ENCODE data around the gene SDHAF3. TPM values are rescaled to one million over a fixed set of nuclear protein-coding genes. Genes with fewer than 3 reads are reported as not detected.
A peak's percentile ranks its signal among the peaks of the same experiment; 100 is the strongest.

The SDHAF3 gene
- total RNA-seq, 2 experiments from 2014 or later, result 3.2 to 5.0 TPM

GRCh38 chr7:97117035-97117371 is 495 bp upstream of the SDHAF3 start:
- Mint-ChIP-seq H3K27ac (peak overlapping the region; percentile 89), H3K4me1 (ENCODE audit: low read depth) (peaks cover 51% of the 10 kb centered on the region), H3K9me3 (no peaks in the 10 kb centered on the region), H3K36me3 (ENCODE audit: low read depth) (peaks cover 13% of the 10 kb centered on the region), H3K4me3 (peak overlapping the region; percentile 97), H3K27me3 (no peaks in the 10 kb centered on the region)
- POLR2A ChIA-PET, result interaction anchor here (0.7 to 2.1 kb wide), 8 partner anchors 9 to 1134 kb away, joined by 3 to 10 read pairs (median 4); partner anchors contain the start of gene ASNS
- H3K4me3 ChIP-seq (ENCODE audit: low read length), result peak overlapping the region; percentile 82
- no peak for TF ChIP-seq CTCF (IDR thresholded peaks at IDR 0.05)
- H3K9me3 ChIP-seq (ENCODE audit: control insufficient read depth in 1 of 2, insufficient read depth in 1 of 2, low read length in 2 of 2), result no peaks in the 10 kb centered on the region
- H3K27me3 ChIP-seq (ENCODE audit: control insufficient read depth in 1 of 2, insufficient read depth in 2 of 2, low read length in 2 of 2), result no peaks in the 10 kb centered on the region
- no peak for ATAC-seq (ENCODE audit: poor library complexity)
- peak overlapping the region; percentile 57 to 71 for H3K27ac ChIP-seq (ENCODE audit: low read depth in 1 of 2, low read length in 2 of 2)
- CTCF ChIA-PET, result no interaction called here
- intact Hi-C loops (cut with DNase I, micrococcal nuclease), result loop anchor here in 1 of 2 experiments (5.0 to 10.0 kb wide), 5 partner anchors 412 to 1760 kb away; partner anchors contain the start of genes BRI3, LMTK2, SEM1 and TECPR1
- H3K36me3 ChIP-seq (ENCODE audit: insufficient read depth, low read length), result no peaks in the 10 kb centered on the region
- DNase-seq, result peak in 1 of 14 experiments; percentile 0
- peaks cover 10% of the 10 kb centered on the region for H3K4me1 ChIP-seq (ENCODE audit: insufficient read depth, low read length)

GRCh38 chr7:97118306-97118917 is 914 bp downstream of the SDHAF3 start:
- peak in 2 of 14 experiments; percentile 13 to 14 for DNase-seq
- POLR2A ChIA-PET, result interaction anchor here (1.0 to 2.1 kb wide), 2 partner anchors 12 to 15 kb away, joined by 5 to 10 read pairs; no protein-coding TSS in a partner anchor
- TF ChIP-seq CTCF (IDR thresholded peaks at IDR 0.05), result no peak

GRCh38 chr7:97119747-97120146 is 2.2 kb downstream of the SDHAF3 start:
- Mint-ChIP-seq H3K9me3 (peaks cover 3% of the 10 kb centered on the region), H3K4me1 (ENCODE audit: low read depth) (peaks cover 70% of the 10 kb centered on the region), H3K36me3 (ENCODE audit: low read depth) (peaks cover 17% of the 10 kb centered on the region), H3K27me3 (no peaks in the 10 kb centered on the region), H3K4me3 (peak overlapping the region; percentile 83), H3K27ac (no peak overlapping the region)
- Histone ChIP-seq H3K27ac (ENCODE audit: low read depth in 1 of 2, low read length in 2 of 2) (no peak overlapping the region), H3K4me3 (ENCODE audit: low read length) (no peak overlapping the region), H3K36me3 (ENCODE audit: insufficient read depth, low read length) (no peaks in the 10 kb centered on the region), H3K9me3 (ENCODE audit: control insufficient read depth in 1 of 2, insufficient read depth in 1 of 2, low read length in 2 of 2) (no peaks in the 10 kb centered on the region), H3K4me1 (ENCODE audit: insufficient read depth, low read length) (peaks cover 10% of the 10 kb centered on the region), H3K27me3 (ENCODE audit: control insufficient read depth in 1 of 2, insufficient read depth in 2 of 2, low read length in 2 of 2) (no peaks in the 10 kb centered on the region)
- ChIA-PET POLR2A (no interaction called here), CTCF (no interaction called here)
- ATAC-seq (ENCODE audit: poor library complexity) (no peak), DNase-seq (no peak)
- TF ChIP-seq CTCF (IDR thresholded peaks at IDR 0.05), result no peak
- intact Hi-C loops (cut with DNase I, micrococcal nuclease), result loop anchor here in 1 of 2 experiments (5.0 to 10.0 kb wide), 5 partner anchors 415 to 1758 kb away; partner anchors contain the start of genes BRI3, LMTK2, SEM1 and TECPR1

More at GRCh38 chr7:97118306-97118917, 914 bp downstream of the SDHAF3 start:
- no peaks in the 10 kb centered on the region for H3K27me3 Mint-ChIP-seq
- Histone ChIP-seq H3K27ac (ENCODE audit: low read depth in 1 of 2, low read length in 2 of 2) (no peak overlapping the region), H3K4me1 (ENCODE audit: insufficient read depth, low read length) (peaks cover 10% of the 10 kb centered on the region), H3K27me3 (ENCODE audit: control insufficient read depth in 1 of 2, insufficient read depth in 2 of 2, low read length in 2 of 2) (no peaks in the 10 kb centered on the region), H3K4me3 (ENCODE audit: low read length) (peak overlapping the region; percentile 82), H3K36me3 (ENCODE audit: insufficient read depth, low read length) (no peaks in the 10 kb centered on the region), H3K9me3 (ENCODE audit: control insufficient read depth in 1 of 2, insufficient read depth in 1 of 2, low read length in 2 of 2) (no peaks in the 10 kb centered on the region)
- intact Hi-C loops (cut with DNase I, micrococcal nuclease), result loop anchor here in 1 of 2 experiments (5.0 to 10.0 kb wide), 5 partner anchors 414 to 1759 kb away; partner anchors contain the start of genes BRI3, LMTK2, SEM1 and TECPR1
- CTCF ChIA-PET, result no interaction called here
- peaks cover 13% of the 10 kb centered on the region for H3K36me3 Mint-ChIP-seq (ENCODE audit: low read depth)
- H3K9me3 Mint-ChIP-seq, result no peaks in the 10 kb centered on the region
- H3K27ac Mint-ChIP-seq, result peak overlapping the region; percentile 89
- H3K4me1 Mint-ChIP-seq (ENCODE audit: low read depth), result peaks cover 59% of the 10 kb centered on the region
- ATAC-seq (ENCODE audit: poor library complexity), result no peak
- peak overlapping the region; percentile 97 for H3K4me3 Mint-ChIP-seq

All from CD4-positive, alpha-beta T cell (primary cell).